Activated gamma-delta T cell treated with Interleukin-2 at 50 U/mL for 16 hours (primary cell): ENCODE results near the gene MAPK6.
"Not testable (repeated sequence)": the region's sequence is repeated elsewhere in the genome, so short reads cannot be mapped to it uniquely, and the experiment has no call there.

Experiments
- DNase-seq: peaks from one replicate; pipeline ENCODE4 v3.0.0-alpha.2; 2020

Gene MAPK6

DNA sequence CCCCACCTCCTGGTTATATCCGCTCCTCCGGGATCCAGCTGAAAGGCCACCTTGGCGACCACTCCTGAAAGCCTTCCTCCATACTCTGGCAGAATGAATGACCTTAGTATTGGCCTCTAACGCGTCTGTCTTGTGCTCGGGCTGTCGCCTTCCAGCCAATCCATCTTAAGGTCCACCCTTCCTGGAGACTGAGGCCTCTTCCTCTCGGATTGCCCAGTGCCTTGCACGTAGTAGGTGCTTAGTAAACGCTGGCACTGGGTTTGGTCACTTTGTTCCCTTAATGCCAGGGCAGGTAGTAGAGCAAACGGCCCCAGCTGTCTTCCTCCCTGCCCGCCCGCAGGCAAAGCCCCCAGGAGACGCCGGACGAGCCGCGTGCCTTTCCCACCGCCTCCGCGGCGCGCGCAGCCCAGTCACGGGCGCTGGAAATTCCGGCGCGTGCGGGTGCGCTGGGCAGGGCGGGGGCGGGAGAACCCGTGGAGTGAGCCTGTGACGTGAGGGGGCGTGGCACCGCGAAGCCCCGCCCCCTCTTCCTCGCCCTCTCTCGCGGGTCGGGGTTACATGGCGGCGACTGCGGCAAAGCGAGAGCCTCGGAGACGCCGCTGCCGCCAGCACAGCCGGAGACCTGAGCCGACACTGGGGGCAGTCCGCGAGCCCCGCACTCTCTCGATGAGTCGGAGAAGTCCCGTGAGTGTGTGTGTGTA lies at the start of gene MAPK6:
MAPK6 (plus strand) TSS at position 527 of the 701 bp plus-strand sequence. CDS start 27,242 bp downstream, outside the sequence.
- DNase-seq, result peak; percentile 91

GRCh38 chr15:51969728-51970127 lies 49.3 kb upstream of the MAPK6 start:
- no peak for DNase-seq

DNA sequence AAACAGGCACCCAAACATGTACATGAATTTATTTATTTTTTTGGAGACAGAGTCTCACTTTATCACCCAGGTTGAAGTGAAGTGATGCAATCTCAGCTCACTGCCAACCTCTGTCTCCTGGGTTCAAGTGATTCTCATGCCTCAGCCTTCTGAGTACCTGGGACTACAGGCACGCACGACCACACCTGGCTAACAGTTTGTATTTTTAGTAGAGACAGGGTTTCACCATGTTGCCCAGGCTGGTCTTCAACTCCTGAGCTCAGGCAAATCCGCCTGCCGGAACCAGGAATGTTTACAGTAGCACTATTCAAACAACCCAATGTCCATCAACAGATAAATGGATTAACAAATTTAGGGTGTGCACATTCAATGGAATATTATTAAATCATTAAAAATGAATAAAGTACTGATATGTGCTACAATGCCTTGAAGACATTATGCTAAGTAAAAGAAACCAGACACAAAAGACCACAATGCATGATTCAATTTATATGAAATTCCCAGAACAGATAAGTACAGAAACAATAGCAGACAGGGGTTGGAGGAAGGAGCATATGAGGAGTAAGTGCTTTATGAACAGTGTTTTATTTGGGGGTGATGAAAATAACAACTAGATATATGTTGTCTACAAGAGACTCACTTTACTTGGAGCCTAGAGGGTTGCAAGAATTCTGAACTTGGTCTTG lies 48.7 kb upstream of the MAPK6 start:
- no peak for DNase-seq

- no peak for DNase-seq
Observed at GRCh38 chr15:51971032-51971374, 48.0 kb upstream of the MAPK6 start.

- DNase-seq, result peak; percentile 84
Observed at GRCh38 chr15:51971375-51972133, 47.5 kb upstream of the MAPK6 start, which contains the start of gene LEO1. Gene LEO1 (minus strand): TSS chr15:51971778. CDS start chr15:51971745, 33 bp downstream.

DNA sequence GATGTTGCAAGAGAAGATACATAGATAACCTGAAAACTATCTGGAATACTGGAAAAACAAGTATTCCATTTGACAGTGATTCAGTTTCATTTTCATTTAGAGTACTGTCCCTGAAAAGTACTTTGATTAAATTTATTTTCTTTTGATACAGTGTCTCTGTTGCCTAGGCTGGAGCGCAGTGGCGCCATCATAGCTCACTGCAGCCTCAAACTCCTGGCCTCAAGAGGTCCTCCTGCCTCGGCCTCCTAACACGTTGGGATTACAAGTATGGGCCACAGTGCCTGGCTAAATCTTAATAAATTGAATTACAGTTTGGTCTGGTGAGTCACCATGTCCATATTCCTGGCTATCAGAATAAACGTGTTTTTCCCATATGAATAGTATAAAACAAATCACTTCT lies 45.8 kb upstream of the MAPK6 start:
- DNase-seq, result no peak

DNA sequence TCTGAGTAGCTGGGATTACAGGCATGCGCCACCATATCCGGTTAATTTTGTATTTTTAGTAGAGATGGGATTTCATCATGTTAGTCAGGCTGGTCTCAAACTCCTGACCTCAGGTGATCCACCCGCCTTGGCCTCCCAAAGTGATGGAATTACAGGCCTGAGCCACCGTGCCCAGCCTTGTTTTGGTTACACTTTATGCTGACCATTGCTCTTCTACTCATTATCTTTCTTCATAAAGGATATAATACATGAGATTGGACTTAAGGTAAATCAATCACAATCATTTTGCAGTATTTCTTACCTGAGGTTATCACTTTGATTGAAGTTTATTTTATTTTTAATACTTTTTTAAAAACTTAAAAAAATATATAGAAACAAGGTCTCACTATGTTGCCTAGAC lies 45.2 kb upstream of the MAPK6 start:
- no peak for DNase-seq

GRCh38 chr15:51982013-51982769 lies 36.8 kb upstream of the MAPK6 start:
- no peak for DNase-seq

- no peak for DNase-seq
Observed at GRCh38 chr15:51982770-51983103, 36.3 kb upstream of the MAPK6 start.

- DNase-seq, result no peak
Observed at GRCh38 chr15:51991141-51991540, 27.9 kb upstream of the MAPK6 start.

DNA sequence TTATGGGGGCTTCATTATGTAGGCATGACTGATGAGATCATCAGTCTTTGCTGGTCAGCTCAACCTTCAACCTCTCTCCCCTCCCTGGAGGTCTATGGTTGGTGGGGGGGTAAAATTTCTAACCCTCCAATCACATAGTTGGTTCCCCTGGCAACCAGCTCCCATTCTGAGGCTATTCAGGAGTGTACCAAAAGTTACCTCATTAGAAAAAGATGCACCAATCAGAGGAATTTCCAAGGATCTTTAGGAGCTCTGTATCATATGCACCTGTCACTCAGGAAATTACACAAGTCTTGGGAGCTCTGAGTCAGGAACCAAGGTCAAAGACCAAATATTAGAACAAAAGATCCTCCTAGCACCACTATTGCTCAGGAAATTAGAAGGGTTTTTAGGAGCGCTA lies 26.1 kb upstream of the MAPK6 start:
- DNase-seq, result no peak

DNA sequence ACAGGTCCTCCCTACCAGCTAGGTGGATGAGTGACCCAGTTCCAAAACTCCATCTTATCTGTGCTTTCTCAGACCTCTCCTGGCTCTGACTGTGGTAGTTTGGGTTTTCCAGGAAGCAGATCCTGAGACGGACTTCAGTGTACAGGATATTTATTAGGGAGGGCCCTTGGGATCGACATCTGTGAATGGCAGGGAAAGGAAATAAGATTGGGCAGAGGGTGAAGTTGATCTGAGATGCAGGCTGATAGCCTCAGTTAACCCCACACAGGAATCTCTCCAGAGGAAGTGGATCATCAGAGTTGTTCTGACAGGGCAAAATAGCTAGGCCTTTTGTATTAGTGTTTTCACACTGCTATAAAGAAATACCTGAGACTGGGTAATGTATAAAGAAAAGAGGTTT lies 16.7 kb upstream of the MAPK6 start:
- no peak for DNase-seq

DNA sequence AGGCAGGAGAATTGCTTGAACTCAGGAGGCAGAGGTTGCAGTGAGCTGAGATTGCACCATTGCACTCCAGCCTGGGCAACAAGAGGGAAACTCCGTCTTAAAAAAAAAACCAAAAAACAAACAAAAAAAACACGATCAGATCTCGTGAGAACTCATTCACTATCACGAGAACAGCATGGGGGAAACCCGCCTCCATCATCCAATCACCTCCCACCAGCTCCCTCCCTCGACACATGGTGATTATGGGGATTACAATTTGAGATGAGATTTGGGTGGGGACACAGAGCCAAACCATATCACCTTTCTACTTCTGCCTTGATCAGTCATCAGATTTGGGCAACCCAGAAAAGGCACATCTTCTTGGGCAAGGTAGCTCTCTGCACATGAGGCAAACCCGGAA lies 15.9 kb upstream of the MAPK6 start:
- not testable (repeated sequence) for DNase-seq

DNA sequence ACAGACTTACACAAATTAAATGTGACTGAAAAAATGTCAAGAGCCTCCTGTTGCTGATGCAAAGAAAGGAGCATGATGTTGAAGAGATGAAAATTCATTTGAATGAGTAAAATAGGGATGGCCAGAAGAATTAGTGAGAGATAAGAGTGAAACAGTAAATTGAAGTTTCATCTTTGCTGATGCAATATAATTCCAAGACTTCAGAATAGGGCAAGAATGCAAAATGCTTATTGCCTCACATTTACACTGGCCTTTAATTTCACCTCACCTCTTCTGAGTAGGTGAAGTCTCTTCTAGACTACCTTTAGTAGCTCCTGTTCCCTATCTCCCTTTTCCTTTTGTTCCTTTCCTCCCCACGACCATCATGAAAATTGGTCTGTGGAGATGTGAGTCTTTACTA lies 15.3 kb upstream of the MAPK6 start:
- no peak for DNase-seq

DNA sequence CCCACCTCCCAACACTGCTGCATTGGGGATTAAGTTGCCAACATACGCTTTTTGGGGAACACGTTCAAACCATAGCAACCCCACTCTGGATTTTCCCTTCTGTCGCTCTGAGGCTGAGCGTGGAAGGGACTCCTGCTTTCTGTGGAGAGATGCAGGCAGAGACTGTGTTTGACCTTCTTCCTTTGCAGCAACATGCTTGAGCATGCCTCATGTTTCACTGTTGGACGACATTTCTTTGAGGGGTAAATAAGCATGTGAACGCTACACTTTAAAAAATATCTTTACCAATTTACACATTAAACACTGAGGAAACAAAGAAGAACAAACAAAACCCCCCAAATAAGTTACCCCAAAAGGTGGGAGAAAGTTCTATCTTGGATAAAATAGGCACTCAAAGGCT lies 14.2 kb upstream of the MAPK6 start:
- no peak for DNase-seq

- DNase-seq, result no peak
Observed at GRCh38 chr15:52005748-52006701, 13.0 kb upstream of the MAPK6 start.

DNA sequence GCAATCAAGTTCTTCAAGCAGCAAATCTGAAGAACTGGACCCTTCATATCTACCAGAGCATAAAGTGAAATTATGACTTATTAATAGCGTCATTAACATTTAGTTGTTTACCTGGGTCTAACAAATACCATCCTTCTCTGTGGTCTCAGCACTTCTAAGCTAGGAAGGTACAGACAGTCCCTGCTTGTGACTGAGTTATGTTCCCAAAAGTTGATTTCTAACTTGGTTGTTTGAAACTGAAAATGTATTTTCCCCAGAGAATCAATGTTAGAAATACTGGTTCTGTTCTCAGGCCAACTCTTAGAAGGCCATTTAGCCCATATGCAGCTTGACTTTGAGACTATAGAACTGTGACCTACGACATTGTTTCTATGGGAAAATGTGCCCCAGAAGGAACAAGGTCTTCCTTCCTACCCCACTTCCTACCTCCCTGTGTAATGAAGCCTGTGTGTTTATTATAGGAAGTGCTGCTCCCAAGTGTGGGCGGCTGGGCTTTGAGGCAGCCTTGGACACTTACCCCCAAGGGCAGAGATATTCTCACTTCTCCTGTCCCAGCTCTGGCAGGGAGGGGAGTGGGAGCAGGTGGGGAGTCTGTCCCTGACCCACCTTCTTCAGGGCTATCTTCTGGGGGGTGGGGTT lies 12.2 kb upstream of the MAPK6 start:
- DNase-seq, result no peak

DNA sequence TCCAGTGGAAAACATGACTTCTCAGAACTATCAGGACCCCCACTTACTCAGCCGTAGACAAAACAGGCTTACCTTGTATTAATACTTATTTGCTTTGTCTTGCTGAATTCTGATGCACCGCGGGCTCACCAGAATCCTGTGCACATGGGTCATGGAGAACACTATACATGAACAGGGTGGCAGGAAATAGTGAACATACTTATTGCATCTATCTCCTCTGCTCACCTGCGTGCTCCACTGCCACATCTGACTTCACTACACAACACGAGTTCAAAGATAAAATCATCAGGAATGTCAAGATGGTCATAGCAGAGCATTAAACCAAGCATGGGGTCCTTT lies 10.7 kb upstream of the MAPK6 start:
- no peak for DNase-seq

GRCh38 chr15:52008698-52009434 lies 10.2 kb upstream of the MAPK6 start:
- no peak for DNase-seq

DNA sequence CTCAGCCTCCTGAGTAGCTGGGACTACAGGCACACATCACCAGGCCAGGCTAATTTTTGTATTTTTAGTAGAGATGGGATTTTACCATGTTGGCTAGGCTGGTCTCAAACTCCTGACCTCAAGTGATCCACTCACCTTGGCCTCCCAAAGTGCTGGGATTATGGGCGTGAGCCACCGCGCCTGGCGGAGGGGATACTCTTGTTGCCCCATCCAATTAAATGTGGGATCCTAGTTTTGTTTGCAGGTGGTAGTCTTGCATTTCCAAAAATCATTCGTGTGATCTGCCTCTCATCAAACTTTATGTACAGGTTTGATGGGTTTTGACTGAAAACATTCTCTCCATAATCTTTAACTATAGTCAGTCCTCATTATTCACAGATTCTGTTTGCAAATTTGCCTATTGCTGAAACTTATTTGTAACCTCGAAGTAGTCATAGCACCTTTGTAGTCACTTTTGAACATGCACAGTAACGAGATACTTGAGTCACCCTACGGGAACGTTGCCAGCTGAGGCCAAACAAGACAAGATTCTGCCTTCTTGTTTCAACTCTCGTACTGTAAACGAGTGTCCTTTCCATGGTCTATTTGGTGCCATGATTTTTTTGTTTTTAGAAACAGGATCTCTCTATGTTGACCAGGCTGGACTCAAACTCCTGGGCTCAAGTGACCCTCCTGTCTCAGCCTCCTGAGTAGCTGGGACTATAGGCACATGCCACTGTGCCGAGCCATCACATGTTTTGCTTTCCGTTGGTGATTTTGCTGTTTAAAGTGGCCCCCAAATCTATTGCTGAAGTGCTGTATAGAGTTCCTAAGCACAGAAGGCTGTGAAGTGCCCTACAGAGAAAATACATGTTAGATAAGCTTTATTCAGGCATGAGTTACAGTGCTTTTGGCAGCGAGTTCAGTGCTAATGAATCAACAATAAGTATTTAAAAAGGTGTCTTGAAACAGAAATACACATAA lies 8.1 kb upstream of the MAPK6 start:
- DNase-seq, result no peak
